ENCODE data around the gene SLC6A17.

Gene SLC6A17

DNA sequence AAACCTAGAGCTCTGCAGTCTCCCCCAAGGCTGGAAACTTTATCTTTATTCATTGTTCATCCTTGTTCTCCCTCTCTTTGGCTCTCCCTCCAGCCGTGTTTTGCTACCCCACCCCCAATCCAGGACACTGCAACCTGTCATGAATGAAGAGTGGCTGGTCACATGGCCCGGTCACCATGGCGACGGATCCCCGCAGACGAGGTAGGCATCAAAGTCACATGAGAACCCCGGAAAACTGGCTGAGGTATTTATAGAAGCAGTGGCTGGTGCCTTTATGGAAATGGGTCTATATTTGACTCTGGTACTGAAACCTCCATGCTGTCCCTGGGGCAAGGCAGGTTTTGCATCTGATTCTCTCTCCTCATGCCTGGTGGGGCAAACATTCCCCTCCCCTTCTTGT lies 13.4 kb upstream of the SLC6A17 start:
- no peak for DNase-seq (ENCODE audit: low read depth in 1 of 2, low spot score in 1 of 2)
- TF ChIP-seq GABPA (IDR thresholded peaks at IDR 0.05; ENCODE audit: low read depth) (no peak), POLR2AphosphoS5 (IDR thresholded peaks at IDR 0.05; ENCODE audit: low read depth) (no peak), SPI1 (IDR thresholded peaks at IDR 0.05; ENCODE audit: borderline replicate concordance, low read depth) (no peak)
- TF ChIP-seq, protein P1, sequence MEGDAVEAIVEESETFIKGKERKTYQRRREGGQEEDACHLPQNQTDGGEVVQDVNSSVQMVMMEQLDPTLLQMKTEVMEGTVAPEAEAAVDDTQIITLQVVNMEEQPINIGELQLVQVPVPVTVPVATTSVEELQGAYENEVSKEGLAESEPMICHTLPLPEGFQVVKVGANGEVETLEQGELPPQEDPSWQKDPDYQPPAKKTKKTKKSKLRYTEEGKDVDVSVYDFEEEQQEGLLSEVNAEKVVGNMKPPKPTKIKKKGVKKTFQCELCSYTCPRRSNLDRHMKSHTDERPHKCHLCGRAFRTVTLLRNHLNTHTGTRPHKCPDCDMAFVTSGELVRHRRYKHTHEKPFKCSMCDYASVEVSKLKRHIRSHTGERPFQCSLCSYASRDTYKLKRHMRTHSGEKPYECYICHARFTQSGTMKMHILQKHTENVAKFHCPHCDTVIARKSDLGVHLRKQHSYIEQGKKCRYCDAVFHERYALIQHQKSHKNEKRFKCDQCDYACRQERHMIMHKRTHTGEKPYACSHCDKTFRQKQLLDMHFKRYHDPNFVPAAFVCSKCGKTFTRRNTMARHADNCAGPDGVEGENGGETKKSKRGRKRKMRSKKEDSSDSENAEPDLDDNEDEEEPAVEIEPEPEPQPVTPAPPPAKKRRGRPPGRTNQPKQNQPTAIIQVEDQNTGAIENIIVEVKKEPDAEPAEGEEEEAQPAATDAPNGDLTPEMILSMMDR (IDR thresholded peaks at IDR 0.05; ENCODE audit: insufficient read depth, low read length) = no peak
- TF ChIP-seq, protein P2, sequence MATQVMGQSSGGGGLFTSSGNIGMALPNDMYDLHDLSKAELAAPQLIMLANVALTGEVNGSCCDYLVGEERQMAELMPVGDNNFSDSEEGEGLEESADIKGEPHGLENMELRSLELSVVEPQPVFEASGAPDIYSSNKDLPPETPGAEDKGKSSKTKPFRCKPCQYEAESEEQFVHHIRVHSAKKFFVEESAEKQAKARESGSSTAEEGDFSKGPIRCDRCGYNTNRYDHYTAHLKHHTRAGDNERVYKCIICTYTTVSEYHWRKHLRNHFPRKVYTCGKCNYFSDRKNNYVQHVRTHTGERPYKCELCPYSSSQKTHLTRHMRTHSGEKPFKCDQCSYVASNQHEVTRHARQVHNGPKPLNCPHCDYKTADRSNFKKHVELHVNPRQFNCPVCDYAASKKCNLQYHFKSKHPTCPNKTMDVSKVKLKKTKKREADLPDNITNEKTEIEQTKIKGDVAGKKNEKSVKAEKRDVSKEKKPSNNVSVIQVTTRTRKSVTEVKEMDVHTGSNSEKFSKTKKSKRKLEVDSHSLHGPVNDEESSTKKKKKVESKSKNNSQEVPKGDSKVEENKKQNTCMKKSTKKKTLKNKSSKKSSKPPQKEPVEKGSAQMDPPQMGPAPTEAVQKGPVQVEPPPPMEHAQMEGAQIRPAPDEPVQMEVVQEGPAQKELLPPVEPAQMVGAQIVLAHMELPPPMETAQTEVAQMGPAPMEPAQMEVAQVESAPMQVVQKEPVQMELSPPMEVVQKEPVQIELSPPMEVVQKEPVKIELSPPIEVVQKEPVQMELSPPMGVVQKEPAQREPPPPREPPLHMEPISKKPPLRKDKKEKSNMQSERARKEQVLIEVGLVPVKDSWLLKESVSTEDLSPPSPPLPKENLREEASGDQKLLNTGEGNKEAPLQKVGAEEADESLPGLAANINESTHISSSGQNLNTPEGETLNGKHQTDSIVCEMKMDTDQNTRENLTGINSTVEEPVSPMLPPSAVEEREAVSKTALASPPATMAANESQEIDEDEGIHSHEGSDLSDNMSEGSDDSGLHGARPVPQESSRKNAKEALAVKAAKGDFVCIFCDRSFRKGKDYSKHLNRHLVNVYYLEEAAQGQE (IDR thresholded peaks at IDR 0.05; ENCODE audit: insufficient replicate concordance, low read depth) = no peak
- Histone ChIP-seq H3K27ac (replicated peaks) (no peak overlapping the region), H3K4me3 (replicated peaks; ENCODE audit: insufficient read depth, low read length) (no peak overlapping the region), H3K27me3 (ENCODE audit: insufficient read depth, poor library complexity, severe bottlenecking) (peaks cover 33% of the 10 kb centered on the region)

DNA sequence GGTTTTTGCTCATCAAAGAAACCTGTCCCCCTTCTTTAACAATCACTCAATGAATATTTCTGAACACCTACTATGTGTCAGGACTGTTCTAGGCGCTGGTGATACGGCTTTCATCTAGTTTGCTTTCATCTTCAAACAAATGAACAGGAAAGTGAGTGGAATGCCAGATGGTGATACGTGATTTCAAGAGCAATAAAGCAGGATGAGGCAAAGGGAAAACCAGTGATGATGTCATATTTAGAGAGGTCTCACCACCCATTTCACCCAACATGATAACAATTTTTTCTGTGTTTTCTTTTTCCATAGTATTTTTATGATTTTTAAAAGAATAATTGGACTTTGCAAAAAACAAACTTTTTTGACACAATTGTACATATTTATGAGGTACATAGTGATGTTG lies 11.3 kb upstream of the SLC6A17 start:
- no peak overlapping the region for H3K4me3 ChIP-seq (replicated peaks; ENCODE audit: insufficient read depth, low read length)
- no peak for DNase-seq (ENCODE audit: low read depth in 1 of 2, low spot score in 1 of 2)
- H3K27me3 ChIP-seq (ENCODE audit: insufficient read depth, poor library complexity, severe bottlenecking) = peaks cover 41% of the 10 kb centered on the region
- H3K27ac ChIP-seq (replicated peaks) = no peak overlapping the region
- TF ChIP-seq, protein P2 (IDR thresholded peaks at IDR 0.05; ENCODE audit: insufficient replicate concordance, low read depth) = no peak
- TF ChIP-seq POLR2AphosphoS5 (IDR thresholded peaks at IDR 0.05; ENCODE audit: low read depth) (no peak), GABPA (IDR thresholded peaks at IDR 0.05; ENCODE audit: low read depth) (no peak), SPI1 (IDR thresholded peaks at IDR 0.05; ENCODE audit: borderline replicate concordance, low read depth) (no peak)
- TF ChIP-seq, protein P1 (IDR thresholded peaks at IDR 0.05; ENCODE audit: insufficient read depth, low read length) = no peak

DNA sequence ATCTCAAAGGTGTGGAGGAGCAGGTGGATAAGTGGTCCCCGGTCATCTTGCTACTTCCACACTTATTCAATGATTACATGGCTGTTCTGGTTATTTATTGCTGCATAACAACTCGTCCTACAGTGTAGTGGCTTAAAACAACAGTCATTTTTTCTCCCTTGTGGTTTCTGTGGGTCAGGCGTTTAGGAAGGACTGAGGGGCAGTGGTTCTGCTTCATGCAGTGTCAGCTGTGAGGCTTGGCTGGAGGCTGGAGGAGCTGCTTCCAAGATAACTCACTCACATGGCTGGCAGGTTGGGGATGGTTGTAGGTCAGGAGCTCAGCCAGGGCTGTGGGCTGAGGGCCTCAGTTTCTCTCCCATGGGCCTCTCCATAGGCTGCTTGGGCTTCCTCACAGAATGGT lies 5.9 kb upstream of the SLC6A17 start:
- no peak for DNase-seq (ENCODE audit: low read depth in 1 of 2, low spot score in 1 of 2)
- H3K27me3 ChIP-seq (ENCODE audit: insufficient read depth, poor library complexity, severe bottlenecking) = peaks cover 31% of the 10 kb centered on the region
- H3K4me3 ChIP-seq (replicated peaks; ENCODE audit: insufficient read depth, low read length) = no peak overlapping the region
- H3K27ac ChIP-seq (replicated peaks) = no peak overlapping the region
- no peak for TF ChIP-seq POLR2AphosphoS5 (IDR thresholded peaks at IDR 0.05; ENCODE audit: low read depth)
- TF ChIP-seq, protein P2 (IDR thresholded peaks at IDR 0.05; ENCODE audit: insufficient replicate concordance, low read depth) = no peak
- TF ChIP-seq, protein P1 (IDR thresholded peaks at IDR 0.05; ENCODE audit: insufficient read depth, low read length) = no peak
- no peak for TF ChIP-seq SPI1 (IDR thresholded peaks at IDR 0.05; ENCODE audit: borderline replicate concordance, low read depth)
- TF ChIP-seq GABPA (IDR thresholded peaks at IDR 0.05; ENCODE audit: low read depth) = no peak
